Ovary (tissue), 3 donors: Measurements from ENCODE around the gene RAPH1.

ENCODE experiments used
- EP300 ChIP-seq: sonication (generic); formaldehyde crosslinking; IDR thresholded peaks from one replicate; pipeline ENCODE4 v1.6.1; 2017; ENCODE audit warnings: antibody characterized with exemption
- POLR2A ChIP-seq: fragments of 450-650 bp; IDR thresholded peaks from one replicate; pipeline ENCODE4 v1.6.1; 2017; ENCODE audit warnings: antibody characterized with exemption, mild to moderate bottlenecking, moderate library complexity
- TF ChIP-seq, protein P1 (sequence below), 3 donors: fragments of 450-650 bp in 2 of 3; fragments of 200-600 bp in 1 of 3; IDR thresholded peaks; one replicate each; pipeline versions ENCODE4 v1.5.1 to v1.8.0; 2016 to 2022; ENCODE audit warnings: antibody characterized with exemption in 3 of 3, mild to moderate bottlenecking in 1 of 3
- donor health status: DM: no; HTN: no; CAD: no.

- TF ChIP-seq, protein P1, sequence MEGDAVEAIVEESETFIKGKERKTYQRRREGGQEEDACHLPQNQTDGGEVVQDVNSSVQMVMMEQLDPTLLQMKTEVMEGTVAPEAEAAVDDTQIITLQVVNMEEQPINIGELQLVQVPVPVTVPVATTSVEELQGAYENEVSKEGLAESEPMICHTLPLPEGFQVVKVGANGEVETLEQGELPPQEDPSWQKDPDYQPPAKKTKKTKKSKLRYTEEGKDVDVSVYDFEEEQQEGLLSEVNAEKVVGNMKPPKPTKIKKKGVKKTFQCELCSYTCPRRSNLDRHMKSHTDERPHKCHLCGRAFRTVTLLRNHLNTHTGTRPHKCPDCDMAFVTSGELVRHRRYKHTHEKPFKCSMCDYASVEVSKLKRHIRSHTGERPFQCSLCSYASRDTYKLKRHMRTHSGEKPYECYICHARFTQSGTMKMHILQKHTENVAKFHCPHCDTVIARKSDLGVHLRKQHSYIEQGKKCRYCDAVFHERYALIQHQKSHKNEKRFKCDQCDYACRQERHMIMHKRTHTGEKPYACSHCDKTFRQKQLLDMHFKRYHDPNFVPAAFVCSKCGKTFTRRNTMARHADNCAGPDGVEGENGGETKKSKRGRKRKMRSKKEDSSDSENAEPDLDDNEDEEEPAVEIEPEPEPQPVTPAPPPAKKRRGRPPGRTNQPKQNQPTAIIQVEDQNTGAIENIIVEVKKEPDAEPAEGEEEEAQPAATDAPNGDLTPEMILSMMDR (IDR thresholded peaks at IDR 0.05), result no peak
- no peak for TF ChIP-seq POLR2A
- no peak for TF ChIP-seq EP300
Observed at GRCh38 chr2:203352604-203353255, 182.4 kb downstream of the RAPH1 start.
